ENCODE results near the gene TOMT.
"Not testable (repeated sequence)": the region's sequence is repeated elsewhere in the genome, so short reads cannot be mapped to it uniquely, and the experiment has no call there.

The TOMT gene

DNA sequence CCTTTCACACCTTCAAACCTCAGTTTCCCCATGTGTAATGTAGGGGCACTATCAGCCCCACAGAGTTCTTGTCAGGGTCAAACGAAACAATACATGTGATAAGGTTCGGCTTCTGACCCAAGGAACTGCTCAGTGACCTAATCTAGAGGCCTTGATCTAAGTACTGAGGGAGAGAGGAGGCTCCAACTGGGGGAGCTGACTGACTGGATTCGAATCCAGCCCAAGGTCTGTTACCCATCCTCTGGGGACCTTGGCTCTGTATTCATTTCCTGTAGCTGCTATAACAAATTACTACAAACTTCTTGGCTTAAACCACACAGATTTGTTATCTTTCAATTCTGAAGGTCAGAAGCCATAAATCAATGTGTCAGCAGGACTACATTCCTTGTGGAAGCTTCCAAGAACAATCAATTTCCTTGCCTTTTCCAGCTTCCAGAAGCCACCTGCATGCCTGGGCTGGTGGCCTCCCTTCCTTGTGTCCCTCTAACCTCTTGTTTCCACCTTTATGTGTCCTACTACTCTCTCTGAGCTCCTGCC, 17.5 kb downstream of the TOMT start:
- in situ Hi-C loops (cut with HindIII; ENCODE audit: low sequenced_read_pairs) = no loop called here

GRCh38 chr11:72124046-72124445, 18.3 kb downstream of the TOMT start:
- in situ Hi-C loops (cut with HindIII; ENCODE audit: low sequenced_read_pairs) = no loop called here

DNA sequence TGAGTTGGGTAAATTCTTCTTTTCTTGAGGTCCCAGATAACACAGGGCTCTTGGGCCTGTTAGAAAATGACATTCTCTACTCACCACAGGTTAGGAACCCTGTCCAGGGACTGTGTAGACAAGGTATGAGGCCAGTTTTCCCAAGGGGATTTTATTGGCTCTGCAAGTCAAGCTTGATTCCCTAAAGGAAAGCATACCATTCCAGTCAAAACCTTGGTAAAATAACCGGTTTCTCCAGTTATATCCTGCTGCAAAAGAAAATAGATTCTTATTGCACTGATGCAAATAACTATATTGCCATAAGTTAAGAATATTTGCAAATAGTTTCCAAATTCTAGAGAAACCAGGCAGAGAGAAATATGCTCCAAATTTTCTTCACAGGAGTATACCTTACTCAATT, 20.2 kb downstream of the TOMT start:
- in situ Hi-C loops (cut with HindIII; ENCODE audit: low sequenced_read_pairs) = no loop called here

DNA sequence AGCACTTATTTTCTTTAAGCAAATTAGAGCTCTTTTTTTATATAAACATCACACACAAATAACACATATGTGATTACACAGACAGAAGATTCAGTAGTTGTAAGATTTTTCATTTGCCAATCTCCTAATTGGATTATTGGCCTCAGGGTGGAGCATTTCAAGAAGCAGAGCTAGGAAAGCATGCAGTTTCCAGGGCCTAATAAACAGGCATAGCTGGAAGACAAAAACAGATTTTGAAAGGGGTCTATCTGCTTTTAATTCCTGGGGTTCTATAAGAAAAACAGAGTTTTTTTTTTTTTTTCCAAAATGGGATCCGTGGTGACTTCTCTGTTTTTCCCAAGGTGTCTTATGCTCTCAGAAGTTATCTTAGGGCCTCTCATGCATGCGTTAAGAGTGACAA, 22.2 kb downstream of the TOMT start:
- in situ Hi-C loops (cut with HindIII; ENCODE audit: low sequenced_read_pairs) = no loop called here

DNA sequence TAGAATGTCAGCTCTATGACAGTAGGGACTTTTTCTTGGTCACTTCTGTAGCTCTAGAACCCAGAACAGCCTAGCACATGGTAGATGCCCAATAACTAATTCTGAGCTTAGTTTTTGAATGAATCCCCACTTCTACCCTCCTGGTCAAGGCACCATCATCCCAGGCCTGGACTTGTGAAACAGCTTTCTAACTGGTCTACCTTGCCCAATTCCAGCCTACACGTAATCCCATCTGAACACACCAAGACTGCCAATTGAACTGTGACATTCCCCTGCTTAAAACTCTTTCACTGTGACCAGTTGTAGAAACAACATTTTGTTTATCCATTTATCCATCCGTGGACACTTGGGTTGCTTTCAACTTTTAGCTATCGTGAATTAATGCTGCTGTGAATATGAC, 23.7 kb downstream of the TOMT start:
- in situ Hi-C loops (cut with HindIII; ENCODE audit: low sequenced_read_pairs) = no loop called here

DNA sequence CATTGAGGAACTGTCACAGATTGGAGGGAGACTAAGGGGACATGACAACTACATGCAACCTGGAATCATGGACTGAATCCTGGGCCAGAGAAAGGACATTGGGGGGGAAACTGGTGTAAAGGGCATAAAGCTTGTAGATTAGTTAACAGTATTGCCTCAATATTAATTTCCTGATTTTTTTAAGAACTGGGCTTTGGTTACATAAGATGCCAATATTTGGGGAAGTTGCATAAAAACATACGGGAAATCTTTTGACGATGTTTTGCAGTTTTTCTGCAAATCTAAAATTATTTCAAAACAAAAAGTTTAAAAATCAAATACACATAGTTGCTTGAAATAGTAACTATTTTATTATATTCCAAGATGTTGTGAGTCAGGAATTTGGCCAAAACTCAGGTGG, 26.9 kb downstream of the TOMT start:
- in situ Hi-C loops (cut with HindIII; ENCODE audit: low sequenced_read_pairs) = no loop called here

DNA sequence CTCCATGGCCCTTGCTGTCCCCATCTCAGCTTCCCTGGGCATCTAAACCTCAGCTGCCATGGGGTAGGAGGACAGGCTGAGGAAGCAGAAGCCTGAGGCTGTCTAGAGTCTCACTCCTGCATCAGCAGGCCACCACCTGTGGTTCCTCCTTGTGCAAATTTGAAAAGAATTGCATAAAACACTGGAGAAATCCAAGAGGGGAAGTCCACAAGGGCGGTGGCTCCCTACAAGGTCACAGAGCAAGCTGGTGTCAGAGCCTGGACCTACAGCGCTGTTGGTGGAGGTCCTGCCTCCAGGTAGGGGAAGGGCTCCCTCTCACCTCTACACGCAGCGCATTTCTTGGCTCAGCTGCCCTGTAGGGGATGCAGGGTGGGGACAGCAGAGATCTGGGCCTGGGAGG, 29.7 kb downstream of the TOMT start, which contains the start of gene FOLR3:
TSS of gene FOLR3 (plus strand) at position 253 of the 400 bp plus-strand sequence. CDS start 228 bp downstream, outside the sequence.
- in situ Hi-C loops (cut with HindIII; ENCODE audit: low sequenced_read_pairs) = not testable (repeated sequence)

DNA sequence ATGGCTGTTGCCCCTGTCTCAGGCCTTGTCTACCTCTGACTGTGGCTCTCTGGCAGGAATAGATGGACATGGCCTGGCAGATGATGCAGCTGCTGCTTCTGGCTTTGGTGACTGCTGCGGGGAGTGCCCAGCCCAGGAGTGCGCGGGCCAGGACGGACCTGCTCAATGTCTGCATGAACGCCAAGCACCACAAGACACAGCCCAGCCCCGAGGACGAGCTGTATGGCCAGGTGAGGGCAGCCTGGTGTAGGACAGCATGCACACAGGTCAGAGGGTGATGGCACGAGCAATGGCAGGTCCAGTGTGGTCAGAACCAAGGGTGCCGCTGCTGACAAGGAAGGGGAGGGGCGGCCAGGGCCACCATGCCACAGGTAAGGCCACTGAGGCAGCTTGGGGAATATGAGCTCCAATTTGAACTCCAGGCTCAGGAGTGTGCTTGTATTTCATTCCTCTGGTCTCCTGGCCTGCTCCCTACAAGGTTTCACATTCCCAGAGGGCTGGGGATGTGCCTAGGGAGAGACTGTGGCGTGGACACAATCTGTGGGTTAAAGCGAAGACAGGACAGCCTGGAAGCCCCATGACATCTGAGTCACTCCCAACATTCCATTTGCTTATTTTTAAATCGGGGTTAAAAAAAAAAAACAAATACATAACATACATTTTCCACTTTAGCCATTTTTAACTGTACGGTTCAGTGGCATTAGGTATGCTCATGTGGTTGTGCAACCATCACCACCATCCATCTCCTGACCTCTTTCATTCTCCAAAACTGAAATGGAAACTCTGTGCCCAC, 30.4 kb downstream of the TOMT start:
- in situ Hi-C loops (cut with HindIII; ENCODE audit: low sequenced_read_pairs) = no loop called here

- in situ Hi-C loops (cut with HindIII; ENCODE audit: low sequenced_read_pairs) = no loop called here
Observed at GRCh38 chr11:72136684-72137262, 31.0 kb downstream of the TOMT start.

GRCh38 chr11:72138821-72139390, 33.2 kb downstream of the TOMT start:
- in situ Hi-C loops (cut with HindIII; ENCODE audit: low sequenced_read_pairs) = no loop called here

DNA sequence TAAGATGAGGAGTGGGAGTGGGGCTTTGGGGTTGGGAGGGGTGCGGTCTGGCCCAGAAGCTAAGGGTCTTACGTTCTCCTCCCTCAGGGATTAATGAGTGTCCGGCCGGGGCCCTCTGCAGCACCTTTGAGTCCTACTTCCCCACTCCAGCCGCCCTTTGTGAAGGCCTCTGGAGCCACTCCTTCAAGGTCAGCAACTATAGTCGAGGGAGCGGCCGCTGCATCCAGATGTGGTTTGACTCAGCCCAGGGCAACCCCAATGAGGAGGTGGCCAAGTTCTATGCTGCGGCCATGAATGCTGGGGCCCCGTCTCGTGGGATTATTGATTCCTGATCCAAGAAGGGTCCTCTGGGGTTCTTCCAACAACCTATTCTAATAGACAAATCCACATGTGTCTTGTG, 33.8 kb downstream of the TOMT start:
- in situ Hi-C loops (cut with HindIII; ENCODE audit: low sequenced_read_pairs) = no loop called here

DNA sequence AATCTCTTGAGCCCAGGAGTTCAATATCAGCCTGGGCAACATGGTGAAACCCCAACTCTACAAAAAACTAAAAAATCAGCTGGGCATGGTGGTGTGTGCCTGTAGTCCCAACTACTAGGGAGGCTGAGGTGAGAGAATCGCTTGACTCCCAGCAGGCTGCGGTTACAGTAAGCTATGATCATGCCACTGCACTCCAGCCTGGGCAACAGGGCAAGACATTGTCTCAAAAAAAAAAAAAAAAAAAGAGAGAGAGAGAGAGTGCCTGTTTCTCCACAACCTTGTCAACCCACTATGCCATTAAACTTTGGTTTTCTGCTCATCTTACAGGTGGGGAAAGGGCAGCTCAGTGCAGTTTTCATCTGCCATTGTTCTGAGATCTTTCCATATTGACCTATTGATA, 34.9 kb downstream of the TOMT start:
- in situ Hi-C loops (cut with HindIII; ENCODE audit: low sequenced_read_pairs) = no loop called here

GRCh38 chr11:72141066-72141465, 35.3 kb downstream of the TOMT start:
- in situ Hi-C loops (cut with HindIII; ENCODE audit: low sequenced_read_pairs) = no loop called here

- in situ Hi-C loops (cut with HindIII; ENCODE audit: low sequenced_read_pairs) = not testable (repeated sequence)
Observed at GRCh38 chr11:72142086-72142485, 36.4 kb downstream of the TOMT start.

GRCh38 chr11:72142543-72142942, 36.8 kb downstream of the TOMT start:
- in situ Hi-C loops (cut with HindIII; ENCODE audit: low sequenced_read_pairs) = not testable (repeated sequence)

DNA sequence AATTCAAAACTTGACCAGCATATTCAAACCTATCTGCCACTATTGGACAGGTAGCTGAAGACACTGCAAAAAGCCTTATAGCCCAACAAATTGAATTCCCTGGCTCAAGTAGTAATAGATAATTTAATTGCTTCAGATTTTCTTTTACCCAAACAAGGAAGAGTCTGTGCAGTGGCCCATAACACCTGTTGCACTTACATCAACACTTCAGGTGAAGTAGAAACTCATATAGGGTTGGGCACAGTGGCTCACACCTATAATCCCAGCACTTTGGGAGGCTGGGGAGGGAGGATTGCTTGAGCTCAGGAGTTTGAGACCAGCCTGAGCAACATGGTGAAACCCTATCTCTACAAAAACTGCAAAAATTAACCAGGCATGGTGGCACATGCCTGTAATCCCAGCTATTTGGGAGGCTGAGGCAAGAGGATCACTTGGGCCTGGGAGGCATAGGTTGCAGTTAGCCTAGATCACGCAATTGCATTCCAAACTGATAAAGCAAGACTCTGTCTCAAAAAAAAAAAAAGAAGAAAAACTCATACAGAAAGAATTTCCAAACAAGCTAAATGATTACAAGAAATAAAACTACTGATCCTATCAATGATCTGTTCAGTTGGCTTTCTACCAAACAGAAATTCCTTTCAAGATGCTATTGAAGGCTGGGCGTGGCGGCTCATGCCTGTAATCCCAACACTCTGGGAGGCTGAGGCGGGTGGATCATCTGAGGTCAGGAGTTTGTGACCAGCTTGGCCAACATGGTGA, 39.3 kb downstream of the TOMT start:
- in situ Hi-C loops (cut with HindIII; ENCODE audit: low sequenced_read_pairs) = no loop called here

DNA sequence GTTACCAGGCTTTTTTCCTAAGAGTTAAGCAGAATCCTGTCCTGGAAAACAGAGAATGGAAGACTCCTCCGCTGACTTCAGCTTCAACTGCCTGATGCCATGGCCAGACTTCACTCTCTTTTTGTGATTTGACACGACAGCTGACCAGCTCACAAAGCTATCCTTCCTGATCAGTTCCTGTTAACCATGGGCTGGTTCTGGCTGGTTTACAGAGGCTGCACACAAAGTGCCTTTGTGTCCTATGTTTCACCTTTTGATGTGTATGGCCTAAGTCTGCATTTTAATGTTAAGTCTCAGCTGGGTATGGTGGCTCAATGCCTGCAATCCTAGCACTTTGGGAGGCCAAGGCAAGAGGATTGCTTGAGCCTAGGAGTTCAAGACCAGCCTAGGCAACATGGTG, 40.9 kb downstream of the TOMT start:
- in situ Hi-C loops (cut with HindIII; ENCODE audit: low sequenced_read_pairs) = no loop called here

DNA sequence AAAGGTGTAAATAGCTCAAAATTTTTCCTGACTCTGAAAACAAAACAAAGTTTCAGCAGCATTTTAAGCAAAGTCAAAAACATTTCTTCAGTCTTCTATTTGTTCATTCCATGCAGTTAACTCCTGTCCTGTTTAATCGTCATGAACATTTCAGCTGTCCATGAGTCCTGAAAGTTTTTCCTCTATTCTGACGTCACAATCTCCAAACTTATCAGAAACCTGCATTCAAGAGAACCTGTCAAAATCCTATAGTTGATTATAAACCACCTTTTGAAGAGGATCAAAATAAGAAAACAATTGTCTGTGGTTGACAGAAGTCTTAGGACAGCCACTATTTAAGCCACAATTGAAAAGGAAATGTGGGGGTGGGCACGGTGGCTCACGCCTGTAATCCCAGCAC, 45.2 kb downstream of the TOMT start:
- in situ Hi-C loops (cut with HindIII; ENCODE audit: low sequenced_read_pairs) = no loop called here

- in situ Hi-C loops (cut with HindIII; ENCODE audit: low sequenced_read_pairs) = not testable (repeated sequence)
Observed at GRCh38 chr11:72153874-72154273, 48.1 kb downstream of the TOMT start.

DNA sequence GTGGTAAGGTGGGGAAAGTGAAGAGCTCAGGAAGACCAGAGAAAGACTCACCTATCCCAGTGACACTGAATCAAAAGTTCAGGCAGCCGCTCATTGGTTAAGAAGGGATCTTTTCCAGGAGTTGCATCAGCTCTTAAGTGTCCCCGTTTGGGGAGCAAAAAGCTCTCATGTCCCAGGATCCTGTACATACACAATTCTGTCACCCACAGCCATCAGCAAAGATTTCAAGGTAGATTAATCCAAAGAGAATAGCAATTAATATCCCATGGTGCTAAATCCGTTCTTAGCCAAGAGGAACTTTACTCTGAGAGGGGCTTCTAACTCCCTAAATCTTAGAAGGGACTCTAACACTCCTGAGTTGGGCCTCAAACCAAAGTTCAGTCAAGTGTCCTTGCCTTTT, 49.1 kb downstream of the TOMT start:
- in situ Hi-C loops (cut with HindIII; ENCODE audit: low sequenced_read_pairs) = no loop called here

DNA sequence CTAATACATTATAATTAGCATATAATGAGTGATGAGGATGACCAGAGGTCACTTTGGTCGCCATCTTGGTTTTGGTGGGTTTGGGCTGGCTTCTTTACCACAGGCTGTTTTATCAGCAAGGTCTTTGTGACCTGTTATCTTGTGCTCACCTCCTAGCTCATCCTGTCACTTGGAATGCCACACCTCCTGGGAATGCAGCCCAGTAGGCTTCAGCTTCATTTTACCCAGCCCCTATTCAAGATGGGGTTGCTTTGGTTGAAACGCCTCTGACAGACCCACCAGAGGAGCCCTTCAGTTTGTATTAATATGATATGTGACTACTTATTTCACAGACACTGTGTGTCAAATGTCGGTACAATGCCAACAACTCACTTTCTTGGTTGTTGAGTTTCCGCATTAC, 50.0 kb downstream of the TOMT start:
- in situ Hi-C loops (cut with HindIII; ENCODE audit: low sequenced_read_pairs) = no loop called here

Measured in DLD1 (cell line).